Stomach smooth muscle (tissue), 2 donors: ENCODE data around the gene SPOCK1.

Source experiments
- H3K27ac ChIP-seq: one replicate; pipeline ENCODE4 v1.7.0; 2013; ENCODE audit warnings: mild to moderate bottlenecking, low read length, inconsistent platforms
- H3K27me3 ChIP-seq, 2 donors: one replicate each; pipeline ENCODE4 v1.7.0; 2013; ENCODE audit warnings: low read length in 2 of 2; ENCODE audit not compliant: insufficient read depth in 2 of 2, control insufficient read depth in 1 of 2
- H3K36me3 ChIP-seq, 2 donors: one replicate each; pipeline ENCODE4 v1.7.0; 2013; ENCODE audit warnings: low read length in 2 of 2; ENCODE audit not compliant: control insufficient read depth in 2 of 2, insufficient read depth in 2 of 2
- H3K4me1 ChIP-seq: one replicate; pipeline ENCODE4 v1.7.0; 2013; ENCODE audit warnings: low read length; ENCODE audit not compliant: control insufficient read depth, insufficient read depth
- H3K4me3 ChIP-seq, 2 donors: one replicate each; pipeline ENCODE4 v1.7.0; 2013; ENCODE audit warnings: low read length in 2 of 2
- H3K9ac ChIP-seq, 2 donors: one replicate each; pipeline ENCODE4 v1.7.0; 2013; ENCODE audit warnings: low read length in 2 of 2, mild to moderate bottlenecking in 1 of 2
- H3K9me3 ChIP-seq, 2 donors: one replicate each; pipeline ENCODE4 v1.7.0; 2013; ENCODE audit warnings: low read length in 2 of 2; ENCODE audit not compliant: control insufficient read depth in 2 of 2
- donor health status: healthy.
- donor health status: Pancreatic carcinoma.

Gene SPOCK1

GRCh38 chr5:137415231-137415681 is 83.9 kb downstream of the SPOCK1 start:
- Histone ChIP-seq H3K4me1 (peaks cover 5% of the 10 kb centered on the region), H3K4me3 (no peak overlapping the region), H3K9ac (no peak overlapping the region), H3K27ac (no peak overlapping the region), H3K9me3 (no peaks in the 10 kb centered on the region), H3K27me3 (no peaks in the 10 kb centered on the region), H3K36me3 (no peaks in the 10 kb centered on the region)

- Histone ChIP-seq H3K27me3 (no peaks in the 10 kb centered on the region), H3K9ac (no peak overlapping the region), H3K27ac (no peak overlapping the region), H3K9me3 (no peaks in the 10 kb centered on the region), H3K36me3 (no peaks in the 10 kb centered on the region), H3K4me3 (no peak overlapping the region), H3K4me1 (peaks cover 5% of the 10 kb centered on the region)
Measured at GRCh38 chr5:137414112-137414755, 84.9 kb downstream of the SPOCK1 start.

DNA sequence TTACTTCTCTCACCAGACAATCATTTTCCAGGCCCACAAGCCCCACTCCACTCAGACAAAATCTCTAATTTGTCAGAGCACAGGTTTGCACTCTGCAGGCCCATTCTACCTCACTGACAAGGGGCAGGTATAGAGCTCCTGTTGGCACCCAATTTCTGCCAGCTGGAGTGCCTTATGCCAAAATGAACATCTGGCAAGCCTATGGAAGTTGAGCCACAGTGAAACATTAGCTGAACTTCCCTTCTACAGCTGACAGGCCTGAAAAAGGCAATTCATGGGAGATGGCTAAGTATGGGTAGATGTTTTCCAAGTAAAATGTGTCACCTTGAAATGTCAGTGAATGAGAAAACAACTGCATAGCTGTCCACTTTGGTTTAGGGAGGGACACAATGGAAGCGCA is 87.0 kb downstream of the SPOCK1 start:
- Histone ChIP-seq H3K27ac (no peak overlapping the region), H3K27me3 (no peaks in the 10 kb centered on the region), H3K36me3 (no peaks in the 10 kb centered on the region), H3K9me3 (no peaks in the 10 kb centered on the region), H3K9ac (no peak overlapping the region), H3K4me1 (peaks cover 5% of the 10 kb centered on the region), H3K4me3 (no peak overlapping the region)

GRCh38 chr5:137410234-137411010 is 88.7 kb downstream of the SPOCK1 start:
- peaks cover 5% of the 10 kb centered on the region for H3K4me1 ChIP-seq
- no peaks in the 10 kb centered on the region for H3K9me3 ChIP-seq
- H3K9ac ChIP-seq, result no peak overlapping the region
- no peak overlapping the region for H3K4me3 ChIP-seq
- H3K36me3 ChIP-seq, result no peaks in the 10 kb centered on the region
- H3K27ac ChIP-seq, result no peak overlapping the region
- no peaks in the 10 kb centered on the region for H3K27me3 ChIP-seq

GRCh38 chr5:137409736-137410135 is 89.4 kb downstream of the SPOCK1 start:
- no peak overlapping the region for H3K27ac ChIP-seq
- H3K4me1 ChIP-seq, result peaks cover 5% of the 10 kb centered on the region
- H3K27me3 ChIP-seq, result no peaks in the 10 kb centered on the region
- no peaks in the 10 kb centered on the region for H3K36me3 ChIP-seq
- no peaks in the 10 kb centered on the region for H3K9me3 ChIP-seq
- no peak overlapping the region for H3K4me3 ChIP-seq
- no peak overlapping the region for H3K9ac ChIP-seq

GRCh38 chr5:137407090-137407489 is 92.0 kb downstream of the SPOCK1 start:
- no peak overlapping the region for H3K27ac ChIP-seq
- H3K4me3 ChIP-seq, result no peak overlapping the region
- no peaks in the 10 kb centered on the region for H3K4me1 ChIP-seq
- H3K27me3 ChIP-seq, result no peaks in the 10 kb centered on the region
- no peaks in the 10 kb centered on the region for H3K36me3 ChIP-seq
- H3K9me3 ChIP-seq, result no peaks in the 10 kb centered on the region
- H3K9ac ChIP-seq, result no peak overlapping the region

DNA sequence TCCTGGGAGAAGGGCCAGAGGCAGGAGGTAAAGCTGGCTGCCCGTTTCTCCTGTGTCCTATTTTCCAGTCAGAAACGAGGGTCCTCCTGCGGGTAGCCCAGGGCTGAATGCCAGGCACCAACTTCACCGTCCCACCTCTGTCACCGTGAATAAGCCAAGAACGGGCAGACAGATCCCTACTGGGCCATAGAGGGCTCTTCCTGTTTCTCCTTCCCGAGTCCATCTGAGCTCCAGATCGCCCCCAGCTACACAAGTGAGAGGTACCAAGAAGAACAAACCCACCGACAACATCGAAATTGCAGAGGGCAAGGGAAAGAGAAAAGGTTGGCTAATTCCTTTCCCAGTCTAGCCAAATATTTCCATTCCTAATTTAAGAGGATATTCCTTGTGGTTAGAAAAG is 93.7 kb downstream of the SPOCK1 start:
- H3K9me3 ChIP-seq, result no peaks in the 10 kb centered on the region
- H3K4me1 ChIP-seq, result no peaks in the 10 kb centered on the region
- no peaks in the 10 kb centered on the region for H3K27me3 ChIP-seq
- H3K4me3 ChIP-seq, result no peak overlapping the region
- H3K9ac ChIP-seq, result no peak overlapping the region
- no peak overlapping the region for H3K27ac ChIP-seq
- H3K36me3 ChIP-seq, result no peaks in the 10 kb centered on the region

- Histone ChIP-seq H3K27me3 (no peaks in the 10 kb centered on the region), H3K9me3 (no peaks in the 10 kb centered on the region)
Measured at GRCh38 chr5:137403869-137404268, 95.3 kb downstream of the SPOCK1 start.

GRCh38 chr5:137402436-137403187 is 96.5 kb downstream of the SPOCK1 start:
- H3K9me3 ChIP-seq, result no peaks in the 10 kb centered on the region
- H3K4me3 ChIP-seq, result no peak overlapping the region
- no peak overlapping the region for H3K9ac ChIP-seq
- H3K27ac ChIP-seq, result no peak overlapping the region
- H3K27me3 ChIP-seq, result no peaks in the 10 kb centered on the region
- no peaks in the 10 kb centered on the region for H3K4me1 ChIP-seq
- H3K36me3 ChIP-seq, result no peaks in the 10 kb centered on the region

More at GRCh38 chr5:137403869-137404268, 95.3 kb downstream of the SPOCK1 start:
- no peak overlapping the region for H3K9ac ChIP-seq
- no peak overlapping the region for H3K4me3 ChIP-seq
- no peaks in the 10 kb centered on the region for H3K4me1 ChIP-seq
- no peaks in the 10 kb centered on the region for H3K36me3 ChIP-seq
- H3K27ac ChIP-seq, result no peak overlapping the region

- Histone ChIP-seq H3K36me3 (no peaks in the 10 kb centered on the region), H3K4me1 (no peaks in the 10 kb centered on the region), H3K9ac (no peak overlapping the region), H3K9me3 (no peaks in the 10 kb centered on the region), H3K4me3 (no peak overlapping the region), H3K27ac (no peak overlapping the region), H3K27me3 (no peaks in the 10 kb centered on the region)
Measured at GRCh38 chr5:137401946-137402345, 97.2 kb downstream of the SPOCK1 start.
